Vagina (tissue), 2 donors: ENCODE data around the gene SMARCAL1.

ENCODE experiments used
- POLR2A ChIP-seq, 2 donors: fragments of 450-650 bp; IDR thresholded peaks; one replicate each; pipeline ENCODE4 v1.6.1; 2017; ENCODE audit warnings: antibody characterized with exemption in 2 of 2, mild to moderate bottlenecking in 2 of 2, moderate library complexity in 2 of 2
- POLR2AphosphoS5 ChIP-seq, 2 donors: sonication (generic); formaldehyde crosslinking; IDR thresholded peaks; one replicate each; pipeline ENCODE4 v1.9.0; 2017; ENCODE audit warnings: antibody characterized with exemption in 2 of 2, mild to moderate bottlenecking in 2 of 2, low read depth in 1 of 2; ENCODE audit not compliant: insufficient read depth in 1 of 2
- TF ChIP-seq, protein P1 (sequence below), 3 experiments: fragments of 450-650 bp in 2 of 3; fragments of 200-600 bp in 1 of 3; sonication (generic) in 1 of 3; IDR thresholded peaks; one replicate each; pipeline ENCODE4 v1.5.1; 2017 to 2019; ENCODE audit warnings: antibody characterized with exemption in 3 of 3, mild to moderate bottlenecking in 2 of 3, moderate library complexity in 2 of 3

DNA sequence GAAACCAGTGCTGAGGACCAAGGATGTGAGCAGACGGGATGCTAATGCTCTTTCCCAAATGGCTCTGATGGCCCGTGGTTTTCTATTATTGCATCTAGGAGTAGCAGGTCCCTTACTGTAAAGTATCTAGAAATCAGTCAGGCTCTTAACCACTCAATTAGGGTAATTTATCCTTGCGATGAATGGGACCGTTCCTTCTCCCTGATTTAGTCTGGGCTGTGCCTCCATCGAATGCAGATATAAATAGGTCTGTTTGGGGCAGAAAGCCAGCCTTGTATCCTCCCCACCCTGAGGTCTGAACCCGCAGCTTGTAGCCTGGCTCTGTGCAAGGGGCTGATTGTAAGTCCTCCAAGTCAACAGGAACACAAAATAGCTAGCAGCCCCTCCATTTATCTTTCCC lies 9.5 kb upstream of the SMARCAL1 start:
- no peak for TF ChIP-seq POLR2A (IDR thresholded peaks at IDR 0.05)
- TF ChIP-seq, protein P1, sequence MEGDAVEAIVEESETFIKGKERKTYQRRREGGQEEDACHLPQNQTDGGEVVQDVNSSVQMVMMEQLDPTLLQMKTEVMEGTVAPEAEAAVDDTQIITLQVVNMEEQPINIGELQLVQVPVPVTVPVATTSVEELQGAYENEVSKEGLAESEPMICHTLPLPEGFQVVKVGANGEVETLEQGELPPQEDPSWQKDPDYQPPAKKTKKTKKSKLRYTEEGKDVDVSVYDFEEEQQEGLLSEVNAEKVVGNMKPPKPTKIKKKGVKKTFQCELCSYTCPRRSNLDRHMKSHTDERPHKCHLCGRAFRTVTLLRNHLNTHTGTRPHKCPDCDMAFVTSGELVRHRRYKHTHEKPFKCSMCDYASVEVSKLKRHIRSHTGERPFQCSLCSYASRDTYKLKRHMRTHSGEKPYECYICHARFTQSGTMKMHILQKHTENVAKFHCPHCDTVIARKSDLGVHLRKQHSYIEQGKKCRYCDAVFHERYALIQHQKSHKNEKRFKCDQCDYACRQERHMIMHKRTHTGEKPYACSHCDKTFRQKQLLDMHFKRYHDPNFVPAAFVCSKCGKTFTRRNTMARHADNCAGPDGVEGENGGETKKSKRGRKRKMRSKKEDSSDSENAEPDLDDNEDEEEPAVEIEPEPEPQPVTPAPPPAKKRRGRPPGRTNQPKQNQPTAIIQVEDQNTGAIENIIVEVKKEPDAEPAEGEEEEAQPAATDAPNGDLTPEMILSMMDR (IDR thresholded peaks at IDR 0.05), result no peak
- TF ChIP-seq POLR2AphosphoS5 (IDR thresholded peaks at IDR 0.05; ENCODE audit: insufficient read depth in 1 of 2, low read depth in 1 of 2), result no peak
